ENCODE data around the gene NBAS. TPM values are rescaled to one million over a fixed set of nuclear protein-coding genes. Genes with fewer than 3 reads are reported as not detected.
"Not testable (repeated sequence)": the region's sequence is repeated elsewhere in the genome, so short reads cannot be mapped to it uniquely, and the experiment has no call there.

The NBAS gene
- polyA plus RNA-seq, 1 of the 3 experiments (the other 2 are of a cell fraction), result 12.0 TPM

DNA sequence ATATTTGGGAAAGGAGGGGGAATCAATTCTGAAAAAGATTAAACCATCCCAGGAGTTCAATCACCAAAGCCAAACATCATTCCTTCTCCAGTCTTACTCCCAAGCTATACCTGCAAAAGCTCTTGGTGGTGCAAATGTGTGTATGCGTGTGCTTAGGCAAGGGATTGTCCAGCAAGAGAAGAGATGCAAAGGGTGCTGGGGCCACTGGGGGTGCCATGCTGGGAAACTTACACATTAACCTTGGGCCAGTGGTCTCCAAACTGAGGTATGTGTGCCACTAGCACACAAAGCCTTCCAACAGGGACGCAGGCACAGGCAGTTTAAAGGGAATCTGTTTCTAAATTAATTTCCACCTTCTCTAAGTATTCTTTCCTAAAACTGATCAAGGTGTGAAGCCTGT lies 307.9 kb downstream of the NBAS start:
- Histone ChIP-seq H2AFZ (ENCODE audit: low read depth) (no peak overlapping the region), H3K4me3 (ENCODE audit: low read depth in 2 of 2, low read length in 1 of 2) (no peak overlapping the region), H3K27me3 (ENCODE audit: insufficient read depth) (no peaks in the 10 kb centered on the region), H3K4me1 (ENCODE audit: control insufficient read depth in 1 of 2, insufficient read depth in 2 of 2, low read depth in 1 of 2, low read length in 1 of 2) (no peaks in the 10 kb centered on the region), H3K79me2 (ENCODE audit: insufficient read depth) (no peaks in the 10 kb centered on the region), H3K36me3 (replicated peaks in 1 of 2; ENCODE audit: control insufficient read depth in 1 of 2, insufficient read depth in 2 of 2, low read length in 1 of 2) (no peaks in the 10 kb centered on the region), H4K20me1 (ENCODE audit: insufficient read depth) (no peaks in the 10 kb centered on the region), H3K4me2 (no peak overlapping the region), H3K9me3 (no peaks in the 10 kb centered on the region), H3K9ac (no peak overlapping the region), H3K27ac (ENCODE audit: low read depth in 2 of 2, low read length in 1 of 2) (no peak overlapping the region), H3K9me2 (no peaks in the 10 kb centered on the region), H3F3A (replicated peaks; ENCODE audit: insufficient read depth) (no peaks in the 10 kb centered on the region)
- TF ChIP-seq RXRA (IDR thresholded peaks at IDR 0.05; ENCODE audit: borderline replicate concordance, low read depth), result no peak
- no peak for TF ChIP-seq JUND (IDR thresholded peaks at IDR 0.05)
- TF ChIP-seq NFIC (IDR thresholded peaks at IDR 0.05; ENCODE audit: borderline replicate concordance), result no peak
- TF ChIP-seq FOSL2 (IDR thresholded peaks at IDR 0.05; ENCODE audit: borderline replicate concordance, low read depth), result no peak
- TF ChIP-seq, protein P1, sequence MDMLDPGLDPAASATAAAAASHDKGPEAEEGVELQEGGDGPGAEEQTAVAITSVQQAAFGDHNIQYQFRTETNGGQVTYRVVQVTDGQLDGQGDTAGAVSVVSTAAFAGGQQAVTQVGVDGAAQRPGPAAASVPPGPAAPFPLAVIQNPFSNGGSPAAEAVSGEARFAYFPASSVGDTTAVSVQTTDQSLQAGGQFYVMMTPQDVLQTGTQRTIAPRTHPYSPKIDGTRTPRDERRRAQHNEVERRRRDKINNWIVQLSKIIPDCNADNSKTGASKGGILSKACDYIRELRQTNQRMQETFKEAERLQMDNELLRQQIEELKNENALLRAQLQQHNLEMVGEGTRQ (IDR thresholded peaks at IDR 0.05; ENCODE audit: borderline replicate concordance, low read depth, low read length), result no peak
- CTCF ChIA-PET, result interaction anchor here (1.1 to 2.7 kb wide), 2 partner anchors 11 to 324 kb away, joined by 3 to 9 read pairs; no protein-coding TSS in a partner anchor
- WGBS (ENCODE audit: low lambda C conversion rate), result 86% methylated on average over 2 of the region's 2 CpGs
- DNase-seq, result no peak
- POLR2A ChIA-PET, result no interaction called here

GRCh38 chr2:15251753-15252152 lies 309.4 kb downstream of the NBAS start:
- Histone ChIP-seq H2AFZ (ENCODE audit: low read depth) (no peak overlapping the region), H3K9ac (no peak overlapping the region), H3K27me3 (ENCODE audit: insufficient read depth) (no peaks in the 10 kb centered on the region), H3K4me2 (no peak overlapping the region), H3K9me3 (no peaks in the 10 kb centered on the region), H3K79me2 (ENCODE audit: insufficient read depth) (no peaks in the 10 kb centered on the region), H3K9me2 (no peaks in the 10 kb centered on the region), H3K4me1 (ENCODE audit: control insufficient read depth in 1 of 2, insufficient read depth in 2 of 2, low read depth in 1 of 2, low read length in 1 of 2) (no peaks in the 10 kb centered on the region; a peak in 1 of 4 replicates), H3K4me3 (ENCODE audit: low read depth in 2 of 2, low read length in 1 of 2) (no peak overlapping the region), H3K27ac (ENCODE audit: low read depth in 2 of 2, low read length in 1 of 2) (no peak overlapping the region), H4K20me1 (ENCODE audit: insufficient read depth) (no peaks in the 10 kb centered on the region), H3K36me3 (replicated peaks in 1 of 2; ENCODE audit: control insufficient read depth in 1 of 2, insufficient read depth in 2 of 2, low read length in 1 of 2) (no peaks in the 10 kb centered on the region), H3F3A (replicated peaks; ENCODE audit: insufficient read depth) (no peaks in the 10 kb centered on the region)
- 94% methylated on average over 3 of the region's 3 CpGs for WGBS (ENCODE audit: low lambda C conversion rate)
- TF ChIP-seq RFX5 (IDR thresholded peaks at IDR 0.05; ENCODE audit: low read length) (no peak), RAD21 (IDR thresholded peaks at IDR 0.05; ENCODE audit: low read length) (no peak), SMC3 (IDR thresholded peaks at IDR 0.05; ENCODE audit: low read depth, low read length) (no peak), RXRA (IDR thresholded peaks at IDR 0.05; ENCODE audit: borderline replicate concordance, low read depth) (no peak), MXI1 (IDR thresholded peaks at IDR 0.05; ENCODE audit: low read depth, low read length) (no peak), TCF12 (IDR thresholded peaks at IDR 0.05) (no peak), ZBTB33 (IDR thresholded peaks at IDR 0.05; ENCODE audit: borderline replicate concordance, low read depth) (no peak), MEF2A (IDR thresholded peaks at IDR 0.05; ENCODE audit: borderline replicate concordance, low read depth) (no peak), CHD2 (IDR thresholded peaks at IDR 0.05; ENCODE audit: low read length, partially characterized antibody) (no peak)
- TF ChIP-seq, protein P2, sequence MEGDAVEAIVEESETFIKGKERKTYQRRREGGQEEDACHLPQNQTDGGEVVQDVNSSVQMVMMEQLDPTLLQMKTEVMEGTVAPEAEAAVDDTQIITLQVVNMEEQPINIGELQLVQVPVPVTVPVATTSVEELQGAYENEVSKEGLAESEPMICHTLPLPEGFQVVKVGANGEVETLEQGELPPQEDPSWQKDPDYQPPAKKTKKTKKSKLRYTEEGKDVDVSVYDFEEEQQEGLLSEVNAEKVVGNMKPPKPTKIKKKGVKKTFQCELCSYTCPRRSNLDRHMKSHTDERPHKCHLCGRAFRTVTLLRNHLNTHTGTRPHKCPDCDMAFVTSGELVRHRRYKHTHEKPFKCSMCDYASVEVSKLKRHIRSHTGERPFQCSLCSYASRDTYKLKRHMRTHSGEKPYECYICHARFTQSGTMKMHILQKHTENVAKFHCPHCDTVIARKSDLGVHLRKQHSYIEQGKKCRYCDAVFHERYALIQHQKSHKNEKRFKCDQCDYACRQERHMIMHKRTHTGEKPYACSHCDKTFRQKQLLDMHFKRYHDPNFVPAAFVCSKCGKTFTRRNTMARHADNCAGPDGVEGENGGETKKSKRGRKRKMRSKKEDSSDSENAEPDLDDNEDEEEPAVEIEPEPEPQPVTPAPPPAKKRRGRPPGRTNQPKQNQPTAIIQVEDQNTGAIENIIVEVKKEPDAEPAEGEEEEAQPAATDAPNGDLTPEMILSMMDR (IDR thresholded peaks at IDR 0.05), result no peak
- ChIA-PET POLR2A (interaction anchor here (0.7 kb wide), 1 partner anchor 333 kb away, joined by 3 read pairs; no protein-coding TSS in a partner anchor), CTCF (interaction anchor here (0.6 kb wide), 1 partner anchor 945 kb away, joined by 3 read pairs; no protein-coding TSS in a partner anchor)
- no peak for DNase-seq

- H3F3A ChIP-seq (replicated peaks; ENCODE audit: insufficient read depth); H3K4me1 ChIP-seq (ENCODE audit: control insufficient read depth in 1 of 2, insufficient read depth in 2 of 2, low read depth in 1 of 2, low read length in 1 of 2); H3K4me2 ChIP-seq; DNase-seq; H3K9ac ChIP-seq; H3K36me3 ChIP-seq (replicated peaks in 1 of 2; ENCODE audit: control insufficient read depth in 1 of 2, insufficient read depth in 2 of 2, low read length in 1 of 2); H3K9me3 ChIP-seq; H3K9me2 ChIP-seq; H3K79me2 ChIP-seq (ENCODE audit: insufficient read depth); POLR2A ChIA-PET; H4K20me1 ChIP-seq (ENCODE audit: insufficient read depth); H3K4me3 ChIP-seq (ENCODE audit: low read depth in 2 of 2, low read length in 1 of 2); H3K27me3 ChIP-seq (ENCODE audit: insufficient read depth); H2AFZ ChIP-seq (ENCODE audit: low read depth); H3K27ac ChIP-seq (ENCODE audit: low read depth in 2 of 2, low read length in 1 of 2): not testable (repeated sequence)
- CTCF ChIA-PET, result interaction anchor here (0.6 kb wide), 1 partner anchor 944 kb away, joined by 3 read pairs; no protein-coding TSS in a partner anchor
- 91% methylated on average over 3 of the region's 3 CpGs for WGBS (ENCODE audit: low lambda C conversion rate)
These were observed 310.2 kb downstream of the NBAS start for GRCh38 chr2:15250946-15251345.

All from SK-N-SH (cell line).